K562 (cell line): ENCODE data around the gene APBB2.

ENCODE experiments used
- GATAD2A ChIP-seq: fragments of 450-650 bp; IDR thresholded peaks from 2 replicates; pipeline ENCODE4 v1.6.1; 2017
- MECOM ChIP-seq: fragments of 250-450 bp; sonication (Bioruptor Pico); IDR thresholded peaks from 2 replicates; pipeline ENCODE4 v1.8.0; 2022; ENCODE audit warnings: inconsistent platforms
- PBX2 ChIP-seq, 2 experiments: IDR thresholded peaks in 1 of 2; conservative IDR thresholded peaks in 1 of 2; 2 replicates each; pipeline ENCODE4 v1.6.1; 2016; ENCODE audit warnings: low read depth in 2 of 2, mild to moderate bottlenecking in 1 of 2, missing compliant biosample characterization in 1 of 2, missing genetic modification characterization in 1 of 2, moderate library complexity in 1 of 2
- RAD21 ChIP-seq, 2 experiments: fragments of 250-450 bp in 1 of 2; fragments of 450-650 bp in 1 of 2; sonication (Bioruptor Pico) in 1 of 2; formaldehyde crosslinking in 1 of 2; IDR thresholded peaks in 1 of 2; conservative IDR thresholded peaks in 1 of 2; 2 replicates each; pipeline versions ENCODE4 v1.4.0 to v1.8.0; 2020 to 2022; ENCODE audit warnings: mild to moderate bottlenecking in 2 of 2, moderate library complexity in 1 of 2
- RFX5 ChIP-seq: IDR thresholded peaks from 2 replicates; pipeline ENCODE4 v1.6.1; 2011; ENCODE audit warnings: low read depth, mild to moderate bottlenecking, improper control_type of control experiment, low read length
- SIN3A ChIP-seq, 2 experiments: fragments of 150-350 bp in 1 of 2; IDR thresholded peaks; 2 replicates each; pipeline ENCODE4 v1.6.1; 2011 to 2016; ENCODE audit warnings: borderline replicate concordance in 2 of 2, low read depth in 2 of 2, low read length in 2 of 2, mild to moderate bottlenecking in 2 of 2, moderate library complexity in 2 of 2; ENCODE audit not compliant: control insufficient read depth in 1 of 2
- ZBTB1 ChIP-seq: sonication (generic); formaldehyde crosslinking; IDR thresholded peaks from 2 replicates; pipeline ENCODE4 v1.8.1; 2023; ENCODE audit warnings: missing genetic modification reagents, low read depth, mild to moderate bottlenecking, borderline replicate concordance
- ZBTB17 ChIP-seq: fragments of 450-650 bp; formaldehyde crosslinking; IDR thresholded peaks from 2 replicates; pipeline ENCODE4 v1.4.0; 2020; ENCODE audit warnings: mild to moderate bottlenecking
- TF ChIP-seq, protein P1 (sequence below): sonication (generic); formaldehyde crosslinking; IDR thresholded peaks from 2 replicates; pipeline ENCODE4 v1.8.1; 2023; ENCODE audit warnings: mild to moderate bottlenecking, missing genetic modification reagents
- TF ChIP-seq, protein P2 (sequence below): fragments of 200-600 bp; sonication (generic); IDR thresholded peaks from one replicate; pipeline ENCODE4 v1.6.1; 2012; ENCODE audit warnings: mild to moderate bottlenecking, low read depth, low read length, inconsistent platforms

DNA sequence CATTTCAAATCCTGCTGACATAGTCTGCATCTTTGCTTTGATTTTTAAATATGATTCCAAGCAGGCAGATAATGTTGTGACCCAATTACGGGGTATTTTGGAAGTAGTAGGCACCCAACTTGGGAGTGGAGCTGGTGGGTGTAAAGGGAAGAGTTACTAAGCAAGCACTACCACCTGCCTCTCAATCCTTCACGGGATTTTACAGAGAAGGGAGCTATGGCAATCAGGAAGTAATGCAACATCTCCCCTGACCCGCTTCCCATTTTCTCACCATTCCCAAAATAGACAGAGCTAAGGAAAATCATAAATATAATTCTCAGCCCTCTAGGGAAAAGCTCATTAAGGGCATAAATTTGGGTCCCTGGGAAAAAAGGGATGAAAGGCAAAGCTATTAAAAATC lies 9.2 kb downstream of the APBB2 start:
- no peak for TF ChIP-seq ZBTB1
- TF ChIP-seq, protein P1, sequence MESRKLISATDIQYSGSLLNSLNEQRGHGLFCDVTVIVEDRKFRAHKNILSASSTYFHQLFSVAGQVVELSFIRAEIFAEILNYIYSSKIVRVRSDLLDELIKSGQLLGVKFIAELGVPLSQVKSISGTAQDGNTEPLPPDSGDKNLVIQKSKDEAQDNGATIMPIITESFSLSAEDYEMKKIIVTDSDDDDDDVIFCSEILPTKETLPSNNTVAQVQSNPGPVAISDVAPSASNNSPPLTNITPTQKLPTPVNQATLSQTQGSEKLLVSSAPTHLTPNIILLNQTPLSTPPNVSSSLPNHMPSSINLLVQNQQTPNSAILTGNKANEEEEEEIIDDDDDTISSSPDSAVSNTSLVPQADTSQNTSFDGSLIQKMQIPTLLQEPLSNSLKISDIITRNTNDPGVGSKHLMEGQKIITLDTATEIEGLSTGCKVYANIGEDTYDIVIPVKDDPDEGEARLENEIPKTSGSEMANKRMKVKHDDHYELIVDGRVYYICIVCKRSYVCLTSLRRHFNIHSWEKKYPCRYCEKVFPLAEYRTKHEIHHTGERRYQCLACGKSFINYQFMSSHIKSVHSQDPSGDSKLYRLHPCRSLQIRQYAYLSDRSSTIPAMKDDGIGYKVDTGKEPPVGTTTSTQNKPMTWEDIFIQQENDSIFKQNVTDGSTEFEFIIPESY, result no peak
- no peak for TF ChIP-seq MECOM
- no peak for TF ChIP-seq ZBTB17 (CRISPR knock-in tag)
- TF ChIP-seq SIN3A (IDR thresholded peaks at IDR 0.05; ENCODE audit: borderline replicate concordance in 2 of 2, control insufficient read depth in 1 of 2, low read depth in 2 of 2, low read length in 2 of 2), result no peak
- TF ChIP-seq, protein P2, sequence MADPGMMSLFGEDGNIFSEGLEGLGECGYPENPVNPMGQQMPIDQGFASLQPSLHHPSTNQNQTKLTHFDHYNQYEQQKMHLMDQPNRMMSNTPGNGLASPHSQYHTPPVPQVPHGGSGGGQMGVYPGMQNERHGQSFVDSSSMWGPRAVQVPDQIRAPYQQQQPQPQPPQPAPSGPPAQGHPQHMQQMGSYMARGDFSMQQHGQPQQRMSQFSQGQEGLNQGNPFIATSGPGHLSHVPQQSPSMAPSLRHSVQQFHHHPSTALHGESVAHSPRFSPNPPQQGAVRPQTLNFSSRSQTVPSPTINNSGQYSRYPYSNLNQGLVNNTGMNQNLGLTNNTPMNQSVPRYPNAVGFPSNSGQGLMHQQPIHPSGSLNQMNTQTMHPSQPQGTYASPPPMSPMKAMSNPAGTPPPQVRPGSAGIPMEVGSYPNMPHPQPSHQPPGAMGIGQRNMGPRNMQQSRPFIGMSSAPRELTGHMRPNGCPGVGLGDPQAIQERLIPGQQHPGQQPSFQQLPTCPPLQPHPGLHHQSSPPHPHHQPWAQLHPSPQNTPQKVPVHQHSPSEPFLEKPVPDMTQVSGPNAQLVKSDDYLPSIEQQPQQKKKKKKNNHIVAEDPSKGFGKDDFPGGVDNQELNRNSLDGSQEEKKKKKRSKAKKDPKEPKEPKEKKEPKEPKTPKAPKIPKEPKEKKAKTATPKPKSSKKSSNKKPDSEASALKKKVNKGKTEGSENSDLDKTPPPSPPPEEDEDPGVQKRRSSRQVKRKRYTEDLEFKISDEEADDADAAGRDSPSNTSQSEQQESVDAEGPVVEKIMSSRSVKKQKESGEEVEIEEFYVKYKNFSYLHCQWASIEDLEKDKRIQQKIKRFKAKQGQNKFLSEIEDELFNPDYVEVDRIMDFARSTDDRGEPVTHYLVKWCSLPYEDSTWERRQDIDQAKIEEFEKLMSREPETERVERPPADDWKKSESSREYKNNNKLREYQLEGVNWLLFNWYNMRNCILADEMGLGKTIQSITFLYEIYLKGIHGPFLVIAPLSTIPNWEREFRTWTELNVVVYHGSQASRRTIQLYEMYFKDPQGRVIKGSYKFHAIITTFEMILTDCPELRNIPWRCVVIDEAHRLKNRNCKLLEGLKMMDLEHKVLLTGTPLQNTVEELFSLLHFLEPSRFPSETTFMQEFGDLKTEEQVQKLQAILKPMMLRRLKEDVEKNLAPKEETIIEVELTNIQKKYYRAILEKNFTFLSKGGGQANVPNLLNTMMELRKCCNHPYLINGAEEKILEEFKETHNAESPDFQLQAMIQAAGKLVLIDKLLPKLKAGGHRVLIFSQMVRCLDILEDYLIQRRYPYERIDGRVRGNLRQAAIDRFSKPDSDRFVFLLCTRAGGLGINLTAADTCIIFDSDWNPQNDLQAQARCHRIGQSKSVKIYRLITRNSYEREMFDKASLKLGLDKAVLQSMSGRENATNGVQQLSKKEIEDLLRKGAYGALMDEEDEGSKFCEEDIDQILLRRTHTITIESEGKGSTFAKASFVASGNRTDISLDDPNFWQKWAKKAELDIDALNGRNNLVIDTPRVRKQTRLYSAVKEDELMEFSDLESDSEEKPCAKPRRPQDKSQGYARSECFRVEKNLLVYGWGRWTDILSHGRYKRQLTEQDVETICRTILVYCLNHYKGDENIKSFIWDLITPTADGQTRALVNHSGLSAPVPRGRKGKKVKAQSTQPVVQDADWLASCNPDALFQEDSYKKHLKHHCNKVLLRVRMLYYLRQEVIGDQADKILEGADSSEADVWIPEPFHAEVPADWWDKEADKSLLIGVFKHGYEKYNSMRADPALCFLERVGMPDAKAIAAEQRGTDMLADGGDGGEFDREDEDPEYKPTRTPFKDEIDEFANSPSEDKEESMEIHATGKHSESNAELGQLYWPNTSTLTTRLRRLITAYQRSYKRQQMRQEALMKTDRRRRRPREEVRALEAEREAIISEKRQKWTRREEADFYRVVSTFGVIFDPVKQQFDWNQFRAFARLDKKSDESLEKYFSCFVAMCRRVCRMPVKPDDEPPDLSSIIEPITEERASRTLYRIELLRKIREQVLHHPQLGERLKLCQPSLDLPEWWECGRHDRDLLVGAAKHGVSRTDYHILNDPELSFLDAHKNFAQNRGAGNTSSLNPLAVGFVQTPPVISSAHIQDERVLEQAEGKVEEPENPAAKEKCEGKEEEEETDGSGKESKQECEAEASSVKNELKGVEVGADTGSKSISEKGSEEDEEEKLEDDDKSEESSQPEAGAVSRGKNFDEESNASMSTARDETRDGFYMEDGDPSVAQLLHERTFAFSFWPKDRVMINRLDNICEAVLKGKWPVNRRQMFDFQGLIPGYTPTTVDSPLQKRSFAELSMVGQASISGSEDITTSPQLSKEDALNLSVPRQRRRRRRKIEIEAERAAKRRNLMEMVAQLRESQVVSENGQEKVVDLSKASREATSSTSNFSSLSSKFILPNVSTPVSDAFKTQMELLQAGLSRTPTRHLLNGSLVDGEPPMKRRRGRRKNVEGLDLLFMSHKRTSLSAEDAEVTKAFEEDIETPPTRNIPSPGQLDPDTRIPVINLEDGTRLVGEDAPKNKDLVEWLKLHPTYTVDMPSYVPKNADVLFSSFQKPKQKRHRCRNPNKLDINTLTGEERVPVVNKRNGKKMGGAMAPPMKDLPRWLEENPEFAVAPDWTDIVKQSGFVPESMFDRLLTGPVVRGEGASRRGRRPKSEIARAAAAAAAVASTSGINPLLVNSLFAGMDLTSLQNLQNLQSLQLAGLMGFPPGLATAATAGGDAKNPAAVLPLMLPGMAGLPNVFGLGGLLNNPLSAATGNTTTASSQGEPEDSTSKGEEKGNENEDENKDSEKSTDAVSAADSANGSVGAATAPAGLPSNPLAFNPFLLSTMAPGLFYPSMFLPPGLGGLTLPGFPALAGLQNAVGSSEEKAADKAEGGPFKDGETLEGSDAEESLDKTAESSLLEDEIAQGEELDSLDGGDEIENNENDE, result no peak
- no peak for TF ChIP-seq PBX2 (CRISPR knock-in tag; IDR thresholded peaks at IDR 0.05; ENCODE audit: low read depth)
- no peak for TF ChIP-seq PBX2 (tag; conservative IDR thresholded peaks at IDR 0.05; ENCODE audit: low read depth)
- TF ChIP-seq RFX5, result no peak
- TF ChIP-seq RAD21 (CRISPR knock-in tag; conservative IDR thresholded peaks at IDR 0.05 in 1 of 2, IDR thresholded peaks at IDR 0.05 in 1 of 2), result no peak
- no peak for TF ChIP-seq GATAD2A
